Measurements from ENCODE around the gene PAK5. TPM values are rescaled to one million over a fixed set of nuclear protein-coding genes. Genes with fewer than 3 reads are reported as not detected.
A peak's percentile ranks its signal among the peaks of the same experiment; 100 is the strongest.

Gene PAK5
- total and polyA plus RNA-seq, 7 experiments from 2014 or later = not detected

- ChIA-PET POLR2A (no interaction called here), CTCF (no interaction called here)
- peaks cover 0 to 6% (median 0%) of the 10 kb centered on the region in 5 donors for H3K27me3 Mint-ChIP-seq
- Histone ChIP-seq H3K4me3 (ENCODE audit: low read length) (no peak overlapping the region), H3K27ac (ENCODE audit: low read depth, low read length) (no peak overlapping the region), H3K4me1 (ENCODE audit: control insufficient read depth in 2 of 2, insufficient read depth in 2 of 2, low read length in 2 of 2) (no peaks in the 10 kb centered on the region), H3K36me3 (ENCODE audit: control insufficient read depth in 2 of 3, insufficient read depth in 3 of 3, low read length in 3 of 3) (no peaks in the 10 kb centered on the region), H3K27me3 (ENCODE audit: control insufficient read depth in 2 of 2, insufficient read depth in 2 of 2, low read length in 2 of 2) (no peaks in the 10 kb centered on the region), H3K9me3 (ENCODE audit: control insufficient read depth in 2 of 3, low read length in 3 of 3) (no peaks in the 10 kb centered on the region)
- H3K36me3 Mint-ChIP-seq = peaks cover 0 to 4% (median 0%) of the 10 kb centered on the region in 5 donors
- ATAC-seq = no peak
- no peaks in the 10 kb centered on the region for H3K4me1 Mint-ChIP-seq
- no peak for DNase-seq
- peaks cover 0 to 11% (median 4%) of the 10 kb centered on the region in 11 donors for H3K9me3 Mint-ChIP-seq
- H3K27ac Mint-ChIP-seq = no peak overlapping the region
- H3K4me3 Mint-ChIP-seq = no peak overlapping the region
- intact Hi-C loops (cut with micrococcal nuclease) = no loop called here
Observed at GRCh38 chr20:9565910-9566550, 272.8 kb downstream of the PAK5 start.

DNA sequence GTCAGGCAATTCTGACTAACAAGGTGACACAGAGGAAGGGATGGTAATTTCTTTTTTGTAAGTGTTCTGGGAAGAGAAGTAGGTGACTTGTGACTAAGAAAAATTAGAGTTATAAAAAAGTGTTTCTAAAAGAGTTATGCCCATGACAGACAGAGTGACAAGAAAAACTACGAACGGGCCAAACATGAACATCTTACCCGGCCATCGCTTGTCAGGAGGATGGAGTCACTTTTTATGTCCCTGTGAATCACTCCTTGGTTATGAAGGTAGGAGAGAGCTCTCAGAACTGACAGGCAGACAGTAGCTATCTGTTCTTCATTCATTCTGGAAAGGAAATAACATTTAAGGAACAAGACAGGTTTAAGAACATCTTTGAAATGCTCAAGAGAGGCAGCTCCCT, 281.5 kb downstream of the PAK5 start:
- H3K27ac Mint-ChIP-seq = no peak overlapping the region
- ChIA-PET POLR2A (no interaction called here), CTCF (no interaction called here)
- H3K27me3 ChIP-seq (ENCODE audit: control insufficient read depth in 2 of 2, insufficient read depth in 2 of 2, low read length in 2 of 2) = no peaks in the 10 kb centered on the region
- peaks cover 0 to 15% (median 2%) of the 10 kb centered on the region in 11 donors for H3K9me3 Mint-ChIP-seq
- no peaks in the 10 kb centered on the region for H3K36me3 Mint-ChIP-seq
- no peak overlapping the region for H3K4me3 ChIP-seq (ENCODE audit: low read length)
- ATAC-seq (no peak), DNase-seq (no peak)
- H3K4me3 Mint-ChIP-seq = no peak overlapping the region
- intact Hi-C loops (cut with micrococcal nuclease) = no loop called here
- no peaks in the 10 kb centered on the region for H3K9me3 ChIP-seq (ENCODE audit: control insufficient read depth in 2 of 3, low read length in 3 of 3)
- no peaks in the 10 kb centered on the region for H3K4me1 Mint-ChIP-seq
- no peaks in the 10 kb centered on the region for H3K36me3 ChIP-seq (ENCODE audit: control insufficient read depth in 2 of 3, insufficient read depth in 3 of 3, low read length in 3 of 3)
- H3K27me3 Mint-ChIP-seq = peaks cover 0 to 9% (median 0%) of the 10 kb centered on the region in 5 donors
- H3K4me1 ChIP-seq (ENCODE audit: control insufficient read depth in 2 of 2, insufficient read depth in 2 of 2, low read length in 2 of 2) = no peaks in the 10 kb centered on the region
- no peak overlapping the region for H3K27ac ChIP-seq (ENCODE audit: low read depth, low read length)

- H3K4me1 Mint-ChIP-seq = no peaks in the 10 kb centered on the region
- ATAC-seq (no peak), DNase-seq (no peak)
- intact Hi-C loops (cut with micrococcal nuclease) = no loop called here
- CTCF ChIA-PET = no interaction called here
- no peaks in the 10 kb centered on the region for H3K27me3 ChIP-seq (ENCODE audit: control insufficient read depth in 2 of 2, insufficient read depth in 2 of 2, low read length in 2 of 2)
- H3K36me3 Mint-ChIP-seq = no peaks in the 10 kb centered on the region
- POLR2A ChIA-PET = no interaction called here
- H3K27ac Mint-ChIP-seq = no peak overlapping the region
- H3K36me3 ChIP-seq (ENCODE audit: control insufficient read depth in 2 of 3, insufficient read depth in 3 of 3, low read length in 3 of 3) = no peaks in the 10 kb centered on the region
- no peaks in the 10 kb centered on the region for H3K9me3 ChIP-seq (ENCODE audit: control insufficient read depth in 2 of 3, low read length in 3 of 3)
- H3K4me3 Mint-ChIP-seq = no peak overlapping the region
- H3K4me3 ChIP-seq (ENCODE audit: low read length) = no peak overlapping the region
- peaks cover 0 to 7% (median 0%) of the 10 kb centered on the region in 5 donors for H3K27me3 Mint-ChIP-seq
- H3K4me1 ChIP-seq (ENCODE audit: control insufficient read depth in 2 of 2, insufficient read depth in 2 of 2, low read length in 2 of 2) = no peaks in the 10 kb centered on the region
- no peak overlapping the region for H3K27ac ChIP-seq (ENCODE audit: low read depth, low read length)
- peaks cover 0 to 12% (median 2%) of the 10 kb centered on the region in 11 donors for H3K9me3 Mint-ChIP-seq
Observed at GRCh38 chr20:9555781-9556180, 283.1 kb downstream of the PAK5 start.

DNA sequence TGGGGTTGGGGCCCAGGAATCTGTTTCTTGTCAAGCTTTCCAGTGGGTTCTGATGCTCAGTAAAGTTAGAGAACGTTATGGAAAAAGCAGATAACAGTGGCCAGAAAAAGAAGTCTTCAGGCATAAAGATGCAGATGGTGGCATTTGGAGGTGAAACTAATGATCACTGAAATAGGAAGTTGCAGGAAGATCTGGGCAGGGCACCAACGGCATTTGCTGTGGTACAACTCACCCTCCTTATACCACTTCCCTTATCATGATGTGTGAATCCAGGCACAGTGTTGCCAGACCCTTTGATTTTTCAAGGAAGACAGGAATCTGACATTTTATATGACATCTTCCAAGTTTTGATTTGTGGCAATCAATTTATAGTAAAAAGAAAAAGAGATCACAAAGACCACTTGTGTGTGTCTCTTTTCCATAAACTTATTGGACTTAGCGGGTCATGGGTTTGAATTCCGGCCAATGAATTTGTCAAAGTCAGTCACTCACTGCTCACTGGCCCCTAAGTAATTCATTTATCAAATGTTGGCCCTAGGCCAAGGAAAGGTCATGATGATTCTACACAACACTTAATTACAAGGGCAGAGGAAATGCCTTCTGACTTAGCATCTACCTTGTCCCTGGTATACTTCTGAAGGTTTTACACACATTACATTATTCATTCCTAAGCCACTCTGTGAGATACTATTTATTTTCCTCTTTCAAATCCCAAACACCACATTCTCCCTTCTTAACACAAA, 286.9 kb downstream of the PAK5 start:
- Mint-ChIP-seq H3K36me3 (no peaks in the 10 kb centered on the region), H3K27me3 (peaks cover 0 to 3% (median 0%) of the 10 kb centered on the region in 5 donors), H3K27ac (no peak overlapping the region), H3K9me3 (peaks cover 0 to 11% (median 2%) of the 10 kb centered on the region in 11 donors), H3K4me3 (no peak overlapping the region), H3K4me1 (no peaks in the 10 kb centered on the region)
- H3K4me3 ChIP-seq (ENCODE audit: low read length) = no peak overlapping the region
- H3K9me3 ChIP-seq (ENCODE audit: control insufficient read depth in 2 of 3, low read length in 3 of 3) = no peaks in the 10 kb centered on the region
- intact Hi-C loops (cut with micrococcal nuclease) = no loop called here
- ChIA-PET CTCF (no interaction called here), POLR2A (no interaction called here)
- H3K4me1 ChIP-seq (ENCODE audit: control insufficient read depth in 2 of 2, insufficient read depth in 2 of 2, low read length in 2 of 2) = no peaks in the 10 kb centered on the region
- H3K36me3 ChIP-seq (ENCODE audit: control insufficient read depth in 2 of 3, insufficient read depth in 3 of 3, low read length in 3 of 3) = no peaks in the 10 kb centered on the region
- DNase-seq (no peak), ATAC-seq (peak; percentile 45)
- no peaks in the 10 kb centered on the region for H3K27me3 ChIP-seq (ENCODE audit: control insufficient read depth in 2 of 2, insufficient read depth in 2 of 2, low read length in 2 of 2)
- no peak overlapping the region for H3K27ac ChIP-seq (ENCODE audit: low read depth, low read length)

GRCh38 chr20:9550871-9551270, 288.0 kb downstream of the PAK5 start:
- Histone ChIP-seq H3K27ac (ENCODE audit: low read depth, low read length) (no peak overlapping the region), H3K9me3 (ENCODE audit: control insufficient read depth in 2 of 3, low read length in 3 of 3) (no peaks in the 10 kb centered on the region), H3K4me1 (ENCODE audit: control insufficient read depth in 2 of 2, insufficient read depth in 2 of 2, low read length in 2 of 2) (no peaks in the 10 kb centered on the region), H3K4me3 (ENCODE audit: low read length) (no peak overlapping the region), H3K27me3 (ENCODE audit: control insufficient read depth in 2 of 2, insufficient read depth in 2 of 2, low read length in 2 of 2) (no peaks in the 10 kb centered on the region), H3K36me3 (ENCODE audit: control insufficient read depth in 2 of 3, insufficient read depth in 3 of 3, low read length in 3 of 3) (no peaks in the 10 kb centered on the region)
- no peak for ATAC-seq
- H3K4me3 Mint-ChIP-seq = no peak overlapping the region
- H3K27ac Mint-ChIP-seq = no peak overlapping the region
- ChIA-PET POLR2A (no interaction called here), CTCF (no interaction called here)
- H3K27me3 Mint-ChIP-seq = peaks cover 0 to 6% (median 0%) of the 10 kb centered on the region in 5 donors
- H3K4me1 Mint-ChIP-seq = no peaks in the 10 kb centered on the region
- H3K9me3 Mint-ChIP-seq = peaks cover 0 to 15% (median 2%) of the 10 kb centered on the region in 11 donors
- DNase-seq = no peak
- intact Hi-C loops (cut with micrococcal nuclease) = no loop called here
- no peaks in the 10 kb centered on the region for H3K36me3 Mint-ChIP-seq

GRCh38 chr20:9550283-9550682, 288.6 kb downstream of the PAK5 start:
- DNase-seq (no peak), ATAC-seq (no peak)
- POLR2A ChIA-PET = no interaction called here
- no peak overlapping the region for H3K27ac Mint-ChIP-seq
- CTCF ChIA-PET = no interaction called here
- intact Hi-C loops (cut with micrococcal nuclease) = no loop called here
- Histone ChIP-seq H3K4me1 (ENCODE audit: control insufficient read depth in 2 of 2, insufficient read depth in 2 of 2, low read length in 2 of 2) (no peaks in the 10 kb centered on the region), H3K9me3 (ENCODE audit: control insufficient read depth in 2 of 3, low read length in 3 of 3) (no peaks in the 10 kb centered on the region), H3K27ac (ENCODE audit: low read depth, low read length) (no peak overlapping the region), H3K4me3 (ENCODE audit: low read length) (no peak overlapping the region), H3K36me3 (ENCODE audit: control insufficient read depth in 2 of 3, insufficient read depth in 3 of 3, low read length in 3 of 3) (no peaks in the 10 kb centered on the region), H3K27me3 (ENCODE audit: control insufficient read depth in 2 of 2, insufficient read depth in 2 of 2, low read length in 2 of 2) (no peaks in the 10 kb centered on the region)
- no peaks in the 10 kb centered on the region for H3K4me1 Mint-ChIP-seq
- peaks cover 0 to 15% (median 2%) of the 10 kb centered on the region in 11 donors for H3K9me3 Mint-ChIP-seq
- no peaks in the 10 kb centered on the region for H3K36me3 Mint-ChIP-seq
- no peak overlapping the region for H3K4me3 Mint-ChIP-seq
- H3K27me3 Mint-ChIP-seq = peaks cover 0 to 6% (median 0%) of the 10 kb centered on the region in 5 donors

GRCh38 chr20:9543214-9543613, 295.7 kb downstream of the PAK5 start:
- Histone ChIP-seq H3K4me1 (ENCODE audit: control insufficient read depth in 2 of 2, insufficient read depth in 2 of 2, low read length in 2 of 2) (no peaks in the 10 kb centered on the region), H3K9me3 (ENCODE audit: control insufficient read depth in 2 of 3, low read length in 3 of 3) (no peaks in the 10 kb centered on the region), H3K36me3 (ENCODE audit: control insufficient read depth in 2 of 3, insufficient read depth in 3 of 3, low read length in 3 of 3) (no peaks in the 10 kb centered on the region), H3K4me3 (ENCODE audit: low read length) (no peak overlapping the region), H3K27ac (ENCODE audit: low read depth, low read length) (no peak overlapping the region), H3K27me3 (ENCODE audit: control insufficient read depth in 2 of 2, insufficient read depth in 2 of 2, low read length in 2 of 2) (no peaks in the 10 kb centered on the region)
- Mint-ChIP-seq H3K9me3 (peaks cover 0 to 14% (median 3%) of the 10 kb centered on the region in 11 donors), H3K36me3 (no peaks in the 10 kb centered on the region), H3K4me1 (no peaks in the 10 kb centered on the region), H3K27me3 (peaks cover 0 to 12% (median 0%) of the 10 kb centered on the region in 5 donors), H3K4me3 (no peak overlapping the region), H3K27ac (no peak overlapping the region)
- intact Hi-C loops (cut with micrococcal nuclease) = no loop called here
- ChIA-PET CTCF (no interaction called here), POLR2A (no interaction called here)
- no peak for ATAC-seq
- no peak for DNase-seq
